Measurements from ENCODE around the gene MAFB.

The MAFB gene

DNA sequence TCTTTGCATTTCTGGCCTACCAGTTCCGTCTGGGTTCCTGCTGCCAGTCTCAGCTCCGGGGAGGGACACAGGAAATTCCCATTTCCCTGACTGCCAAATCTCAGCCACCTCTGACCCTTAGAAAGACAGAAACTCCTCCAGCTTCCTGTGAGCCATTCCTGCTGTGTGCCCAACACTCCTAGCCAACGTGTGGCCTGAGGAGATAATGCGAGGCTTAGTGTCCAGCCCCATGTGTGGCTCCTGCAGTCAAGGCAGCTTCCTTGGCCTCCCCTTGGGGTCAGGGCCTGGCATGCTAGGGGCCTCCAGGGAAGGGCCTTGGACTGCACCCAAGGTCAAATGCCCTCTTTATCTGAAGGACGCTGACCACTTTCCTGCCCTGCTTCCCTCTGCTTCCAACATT lies 45.1 kb downstream of the MAFB start:
- no peaks in the 10 kb centered on the region for H3K4me1 Mint-ChIP-seq (ENCODE audit: low read depth)
- H3K36me3 Mint-ChIP-seq (ENCODE audit: low read depth): no peaks in the 10 kb centered on the region
- no peak overlapping the region for H3K27ac Mint-ChIP-seq
- H3K27me3 Mint-ChIP-seq (ENCODE audit: low read depth): peaks cover 4% of the 10 kb centered on the region
- H3K9me3 Mint-ChIP-seq: no peaks in the 10 kb centered on the region
- no peak overlapping the region for H3K4me3 Mint-ChIP-seq

DNA sequence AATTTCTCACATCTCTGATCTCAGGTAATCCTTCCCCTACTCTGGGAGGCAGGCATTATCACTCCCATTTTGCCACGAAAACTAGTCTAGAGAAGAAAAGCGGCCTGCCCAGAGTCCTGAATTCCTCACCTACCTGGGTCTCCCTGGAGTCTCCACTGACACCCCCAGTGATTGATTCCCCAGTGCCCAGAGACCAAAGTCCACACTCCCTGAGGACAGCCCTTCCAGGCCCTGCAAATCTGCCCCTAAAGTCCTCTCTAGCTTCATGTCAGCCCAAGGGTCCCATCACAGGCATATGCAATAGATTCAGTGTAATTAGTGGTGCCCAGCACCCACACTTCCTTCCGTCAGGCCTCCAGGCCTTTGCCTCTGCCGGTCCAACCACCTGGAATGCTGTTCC lies 47.2 kb downstream of the MAFB start:
- no peaks in the 10 kb centered on the region for H3K36me3 Mint-ChIP-seq (ENCODE audit: low read depth)
- no peaks in the 10 kb centered on the region for H3K4me1 Mint-ChIP-seq (ENCODE audit: low read depth)
- H3K27me3 Mint-ChIP-seq (ENCODE audit: low read depth): peaks cover 1% of the 10 kb centered on the region
- no peak overlapping the region for H3K4me3 Mint-ChIP-seq
- no peaks in the 10 kb centered on the region for H3K9me3 Mint-ChIP-seq
- no peak overlapping the region for H3K27ac Mint-ChIP-seq

DNA sequence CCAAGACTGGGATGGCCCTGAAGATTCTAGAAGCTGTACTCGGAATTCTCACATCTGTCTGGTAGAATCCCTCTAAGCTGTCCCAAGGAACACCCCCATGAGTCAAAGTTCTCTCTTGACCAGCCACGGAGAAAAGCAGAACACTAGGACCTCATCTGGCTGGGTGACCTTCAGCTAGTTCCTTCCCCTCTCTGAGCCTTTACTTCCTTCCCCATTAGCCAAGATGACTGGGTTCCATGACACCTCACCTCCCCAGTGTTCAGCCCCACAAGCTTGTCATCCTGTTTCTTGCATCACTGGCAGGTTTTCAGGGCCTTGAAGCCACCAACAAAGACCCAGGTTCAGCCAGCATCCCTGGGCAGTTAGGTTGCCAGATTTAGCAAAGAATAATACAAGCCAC lies 47.8 kb downstream of the MAFB start:
- Mint-ChIP-seq H3K9me3 (no peaks in the 10 kb centered on the region), H3K4me1 (ENCODE audit: low read depth) (no peaks in the 10 kb centered on the region), H3K27ac (no peak overlapping the region), H3K4me3 (no peak overlapping the region), H3K27me3 (ENCODE audit: low read depth) (no peaks in the 10 kb centered on the region), H3K36me3 (ENCODE audit: low read depth) (no peaks in the 10 kb centered on the region)

DNA sequence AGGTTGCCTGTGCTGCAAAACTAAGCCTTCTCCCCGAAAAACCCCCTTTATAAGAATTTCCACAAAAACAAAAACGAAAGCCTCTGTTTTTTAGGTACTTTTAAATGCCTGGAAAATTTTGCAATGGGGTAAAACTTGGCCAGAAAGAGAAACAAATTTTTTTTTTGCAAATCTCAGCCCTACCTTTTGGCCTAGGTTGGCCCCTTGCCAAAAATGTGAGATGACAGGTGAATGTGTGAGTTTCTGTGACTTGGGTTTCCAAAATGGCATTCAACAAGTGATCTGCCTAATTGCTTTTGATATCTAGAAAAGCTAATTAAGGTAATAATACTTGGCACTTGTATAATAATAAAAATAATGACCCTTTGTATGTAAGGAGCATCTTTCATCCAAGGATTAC lies 48.4 kb downstream of the MAFB start:
- Mint-ChIP-seq H3K36me3 (ENCODE audit: low read depth) (no peaks in the 10 kb centered on the region), H3K27ac (no peak overlapping the region), H3K4me3 (no peak overlapping the region), H3K9me3 (no peaks in the 10 kb centered on the region), H3K27me3 (ENCODE audit: low read depth) (no peaks in the 10 kb centered on the region), H3K4me1 (ENCODE audit: low read depth) (no peaks in the 10 kb centered on the region)

DNA sequence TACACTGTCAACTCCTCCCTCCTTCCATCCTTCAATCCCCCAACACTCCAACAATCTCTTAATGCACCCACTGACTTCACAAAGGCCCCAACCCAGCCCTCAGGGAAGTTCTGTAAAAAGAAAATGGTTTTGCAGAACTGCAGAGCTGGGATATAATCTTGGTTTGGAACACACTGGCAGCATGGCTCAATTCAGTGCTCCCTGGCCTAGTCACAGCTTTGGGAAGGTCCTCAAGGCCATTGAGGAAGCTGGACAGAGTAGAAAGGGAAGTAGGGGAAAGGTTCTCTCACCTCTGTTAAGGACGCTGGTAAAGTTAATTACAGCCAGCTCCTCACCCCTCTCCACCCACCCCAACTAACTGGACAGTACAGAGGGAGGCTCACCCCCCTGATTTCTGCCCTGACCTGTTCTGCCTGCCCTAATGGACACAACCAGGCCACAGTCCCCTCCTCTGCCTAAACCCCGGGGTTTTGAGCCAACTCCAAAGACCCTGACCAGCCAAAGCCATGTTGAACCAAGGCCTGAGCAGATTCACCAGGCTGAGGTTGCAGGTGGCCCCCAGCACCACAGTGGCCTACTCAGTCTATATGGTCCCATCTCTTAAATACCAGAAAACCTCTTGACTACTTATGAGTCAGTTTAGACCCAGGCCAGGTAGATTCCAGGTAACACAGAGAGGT lies 49.2 kb downstream of the MAFB start:
- H3K36me3 Mint-ChIP-seq (ENCODE audit: low read depth): no peaks in the 10 kb centered on the region
- H3K9me3 Mint-ChIP-seq: no peaks in the 10 kb centered on the region
- H3K4me3 Mint-ChIP-seq: no peak overlapping the region
- no peaks in the 10 kb centered on the region for H3K4me1 Mint-ChIP-seq (ENCODE audit: low read depth)
- no peaks in the 10 kb centered on the region for H3K27me3 Mint-ChIP-seq (ENCODE audit: low read depth)
- no peak overlapping the region for H3K27ac Mint-ChIP-seq

DNA sequence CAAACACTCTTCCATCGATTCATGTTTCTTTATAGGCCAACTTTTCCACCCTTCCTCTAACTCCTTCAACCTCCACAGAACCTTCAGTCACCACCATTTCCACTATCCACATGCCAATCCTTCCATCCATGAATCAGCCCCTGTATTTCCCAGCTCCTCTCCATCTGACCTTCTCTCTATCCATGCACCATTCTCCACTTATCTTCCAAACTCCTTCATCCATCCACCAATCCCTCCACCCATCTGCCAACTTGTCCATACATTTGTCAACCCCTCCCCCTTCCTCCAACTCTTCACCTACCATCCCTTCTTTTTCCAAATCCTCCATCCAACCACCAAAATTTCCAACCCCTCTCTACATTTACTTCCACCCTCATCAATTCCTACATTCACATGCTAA lies 49.9 kb downstream of the MAFB start:
- H3K27me3 Mint-ChIP-seq (ENCODE audit: low read depth): no peaks in the 10 kb centered on the region
- H3K9me3 Mint-ChIP-seq: no peaks in the 10 kb centered on the region
- no peaks in the 10 kb centered on the region for H3K36me3 Mint-ChIP-seq (ENCODE audit: low read depth)
- no peaks in the 10 kb centered on the region for H3K4me1 Mint-ChIP-seq (ENCODE audit: low read depth)
- H3K27ac Mint-ChIP-seq: no peak overlapping the region
- H3K4me3 Mint-ChIP-seq: no peak overlapping the region

DNA sequence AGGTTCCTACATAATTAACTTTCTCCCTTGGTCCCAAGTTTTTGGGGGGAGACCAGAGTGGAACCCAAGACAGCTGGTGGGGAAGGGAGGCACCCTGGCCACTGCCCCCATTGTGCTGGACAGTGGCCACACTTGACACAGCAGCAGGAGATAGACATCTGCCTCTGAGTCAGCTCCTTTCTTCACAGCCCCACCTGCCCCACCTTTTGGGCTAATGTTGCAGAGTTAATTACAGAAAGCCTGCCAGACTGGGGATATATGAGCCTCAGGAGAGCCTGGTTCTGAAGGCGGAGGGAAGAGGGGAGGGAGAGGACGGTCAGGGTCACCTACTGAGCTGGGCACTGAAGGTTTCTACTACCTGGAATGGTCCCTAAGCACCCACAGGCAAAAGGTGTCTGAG lies 50.6 kb downstream of the MAFB start:
- Mint-ChIP-seq H3K27ac (no peak overlapping the region), H3K36me3 (ENCODE audit: low read depth) (no peaks in the 10 kb centered on the region), H3K27me3 (ENCODE audit: low read depth) (no peaks in the 10 kb centered on the region), H3K4me3 (no peak overlapping the region), H3K9me3 (no peaks in the 10 kb centered on the region), H3K4me1 (ENCODE audit: low read depth) (no peaks in the 10 kb centered on the region)

DNA sequence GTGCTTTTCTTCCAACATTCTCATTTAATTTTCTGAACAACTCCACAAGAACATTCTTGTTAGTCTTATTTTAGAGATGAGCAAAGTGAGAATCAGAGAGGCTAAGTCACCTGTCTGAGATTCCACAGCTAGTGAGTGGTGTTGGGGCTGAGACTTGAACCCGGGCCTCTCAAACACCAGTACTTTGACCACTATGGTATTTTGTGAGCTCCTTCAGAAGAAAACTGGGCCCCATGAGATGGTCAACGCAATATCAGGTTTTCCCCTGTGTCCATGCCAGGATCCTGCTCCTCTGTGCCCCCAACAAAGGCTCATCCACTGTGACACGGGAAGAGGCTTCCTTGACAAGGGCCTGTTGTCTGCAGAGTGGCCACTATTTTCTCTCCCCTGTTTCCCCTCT lies 51.9 kb downstream of the MAFB start:
- no peaks in the 10 kb centered on the region for H3K27me3 Mint-ChIP-seq (ENCODE audit: low read depth)
- H3K9me3 Mint-ChIP-seq: no peaks in the 10 kb centered on the region
- H3K27ac Mint-ChIP-seq: no peak overlapping the region
- H3K4me1 Mint-ChIP-seq (ENCODE audit: low read depth): no peaks in the 10 kb centered on the region
- no peak overlapping the region for H3K4me3 Mint-ChIP-seq
- H3K36me3 Mint-ChIP-seq (ENCODE audit: low read depth): no peaks in the 10 kb centered on the region

DNA sequence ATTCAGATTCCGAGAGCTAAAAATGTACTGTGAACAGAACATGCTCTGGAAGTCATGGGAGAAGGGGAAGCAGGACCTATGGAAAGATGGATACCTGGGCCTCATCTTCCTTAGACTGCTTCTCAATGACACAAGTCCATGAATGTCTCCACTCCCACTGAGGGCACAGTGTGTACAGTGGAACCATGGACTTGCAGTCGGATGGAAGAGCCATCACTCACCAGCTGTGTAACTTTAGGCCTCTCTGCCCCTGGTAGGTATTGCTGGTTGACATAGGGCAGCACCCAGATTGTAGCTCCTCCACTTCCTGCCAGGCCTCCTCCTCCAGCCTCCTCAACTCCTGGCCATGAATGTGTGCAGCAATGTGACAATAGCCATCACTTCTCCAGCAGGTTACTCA lies 52.5 kb downstream of the MAFB start:
- no peaks in the 10 kb centered on the region for H3K4me1 Mint-ChIP-seq (ENCODE audit: low read depth)
- H3K4me3 Mint-ChIP-seq: no peak overlapping the region

DNA sequence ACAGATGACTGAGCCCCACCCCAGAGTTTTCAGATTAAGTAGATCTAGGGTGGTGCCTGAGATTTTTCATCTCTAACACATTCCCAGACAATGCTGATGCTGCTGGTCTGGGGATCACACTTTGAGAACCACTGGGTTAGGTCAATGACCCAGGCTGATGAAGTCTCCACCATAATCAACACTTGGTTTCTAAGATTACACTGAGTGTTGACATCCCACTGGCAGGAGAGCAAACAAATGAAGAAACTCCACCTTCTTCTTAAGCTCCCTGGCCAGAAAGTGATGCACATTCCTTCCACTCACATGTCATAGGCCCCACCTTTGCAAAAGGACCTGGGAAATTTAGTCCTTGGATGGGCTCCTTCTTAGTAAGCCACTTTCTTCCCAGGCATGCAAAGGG lies 53.1 kb downstream of the MAFB start:
- Mint-ChIP-seq H3K4me1 (ENCODE audit: low read depth) (no peaks in the 10 kb centered on the region), H3K27ac (no peak overlapping the region), H3K9me3 (no peaks in the 10 kb centered on the region), H3K27me3 (ENCODE audit: low read depth) (no peaks in the 10 kb centered on the region), H3K4me3 (no peak overlapping the region), H3K36me3 (ENCODE audit: low read depth) (no peaks in the 10 kb centered on the region)

More for the DNA sequence above, 52.5 kb downstream of the MAFB start:
- no peaks in the 10 kb centered on the region for H3K9me3 Mint-ChIP-seq
- H3K27me3 Mint-ChIP-seq (ENCODE audit: low read depth): no peaks in the 10 kb centered on the region
- no peak overlapping the region for H3K27ac Mint-ChIP-seq
- H3K36me3 Mint-ChIP-seq (ENCODE audit: low read depth): no peaks in the 10 kb centered on the region

Data from T-helper 1 cell treated with Interleukin-12 subunit alpha and Interleukin-12 subunit beta and Interleukin-4 antibody, amounts not matched to agents 30 μg/mL and 1 μg/mL, for 36 hours (primary cell).